H9 (cell line): Measurements from ENCODE around the gene CDC42EP5. TPM values are rescaled to one million over a fixed set of nuclear protein-coding genes. Genes with fewer than 3 reads are reported as not detected.

ENCODE experiments used
- DNase-seq: peaks from one replicate; pipeline ENCODE4 v3.0.0-alpha.2; 2017
- H2AFZ ChIP-seq: one replicate; pipeline ENCODE4 v1.6.1; 2013; ENCODE audit warnings: mild to moderate bottlenecking, low read length, control low read depth, moderate library complexity
- H2AK5ac ChIP-seq: 2 replicates; pipeline ENCODE4 v1.6.1; 2013; ENCODE audit warnings: low read length, control low read depth, mixed read lengths; ENCODE audit not compliant: insufficient read length
- H2BK120ac ChIP-seq: one replicate; pipeline ENCODE4 v1.6.1; 2013; ENCODE audit warnings: low read depth, mild to moderate bottlenecking, low read length, control low read depth, inconsistent platforms; ENCODE audit not compliant: poor library complexity, severe bottlenecking
- H2BK12ac ChIP-seq: 2 replicates; pipeline ENCODE4 v1.6.1; 2013; ENCODE audit warnings: low read length, control low read depth, mixed read lengths, low read depth; ENCODE audit not compliant: insufficient read length
- H2BK15ac ChIP-seq: 2 replicates; pipeline ENCODE4 v1.6.1; 2013; ENCODE audit warnings: low read depth, low read length, control low read depth
- H2BK20ac ChIP-seq: one replicate; pipeline ENCODE4 v1.6.1; 2013; ENCODE audit warnings: low read depth, mild to moderate bottlenecking, low read length, control low read depth, inconsistent platforms; ENCODE audit not compliant: poor library complexity, severe bottlenecking
- H2BK5ac ChIP-seq: 2 replicates; pipeline ENCODE4 v1.6.1; 2013; ENCODE audit warnings: low read length, control low read depth, mixed read lengths; ENCODE audit not compliant: insufficient read length
- H3K14ac ChIP-seq: 2 replicates; pipeline ENCODE4 v1.6.1; 2013; ENCODE audit warnings: low read length, control low read depth; ENCODE audit not compliant: insufficient read depth
- H3K18ac ChIP-seq: 2 replicates; pipeline ENCODE4 v1.6.1; 2013; ENCODE audit warnings: low read depth, mild to moderate bottlenecking, mixed read lengths, low read length, control low read depth; ENCODE audit not compliant: insufficient read length
- H3K23ac ChIP-seq: 2 replicates; pipeline ENCODE4 v1.6.1; 2013; ENCODE audit warnings: low read length, control low read depth, mixed read lengths, low read depth; ENCODE audit not compliant: insufficient read length
- H3K23me2 ChIP-seq: 2 replicates; pipeline ENCODE4 v1.6.1; 2013; ENCODE audit warnings: low read depth, mild to moderate bottlenecking, mixed read lengths, low read length, control low read depth; ENCODE audit not compliant: insufficient read length, poor library complexity, severe bottlenecking
- H3K27ac ChIP-seq: 2 replicates; pipeline ENCODE4 v1.5.1; 2013; ENCODE audit warnings: low read length, control low read depth, mixed read lengths, low read depth; ENCODE audit not compliant: insufficient read length
- H3K27me3 ChIP-seq: 2 replicates; pipeline ENCODE4 v1.6.1; 2013; ENCODE audit warnings: low read length, control low read depth, inconsistent platforms; ENCODE audit not compliant: insufficient read depth
- H3K4ac ChIP-seq: 2 replicates; pipeline ENCODE4 v1.6.1; 2013; ENCODE audit warnings: low read depth, mild to moderate bottlenecking, control low read depth, inconsistent platforms, low read length, moderate library complexity
- H3K4me1 ChIP-seq: 2 replicates; pipeline ENCODE4 v1.6.1; 2013; ENCODE audit warnings: low read length, control low read depth, inconsistent platforms; ENCODE audit not compliant: insufficient read depth
- H3K4me2 ChIP-seq: 2 replicates; pipeline ENCODE4 v1.6.1; 2013; ENCODE audit warnings: low read length, control low read depth, mixed read lengths; ENCODE audit not compliant: insufficient read length, insufficient read depth
- H3K56ac ChIP-seq: 2 replicates; pipeline ENCODE4 v1.6.1; 2013; ENCODE audit warnings: low read depth, mild to moderate bottlenecking, mixed read lengths, low read length, control low read depth; ENCODE audit not compliant: insufficient read length
- H3K79me1 ChIP-seq: 2 replicates; pipeline ENCODE4 v1.6.1; 2013; ENCODE audit warnings: low read depth, mild to moderate bottlenecking, moderate library complexity, low read length, control low read depth, inconsistent platforms; ENCODE audit not compliant: insufficient read depth, poor library complexity, severe bottlenecking
- H3K79me2 ChIP-seq: 2 replicates; pipeline ENCODE4 v1.6.1; 2013; ENCODE audit warnings: low read length, control low read depth, inconsistent platforms; ENCODE audit not compliant: insufficient read depth
- H3K9ac ChIP-seq: 2 replicates; pipeline ENCODE4 v1.6.1; 2013; ENCODE audit warnings: low read length, control low read depth, mixed read lengths; ENCODE audit not compliant: insufficient read length; ENCODE audit errors: extremely low read depth
- H3K9me3 ChIP-seq: one replicate; pipeline ENCODE4 v1.6.1; 2013; ENCODE audit warnings: low read depth, low read length, inconsistent platforms; ENCODE audit not compliant: control insufficient read depth
- H3T11ph ChIP-seq: one replicate; pipeline ENCODE4 v1.6.1; 2013; ENCODE audit warnings: mild to moderate bottlenecking, low read length, control low read depth, inconsistent platforms
- H4K20me1 ChIP-seq: one replicate; pipeline ENCODE4 v1.6.1; 2013; ENCODE audit not compliant: control insufficient read depth, insufficient read length, insufficient read depth
- H4K5ac ChIP-seq: 2 replicates; pipeline ENCODE4 v1.6.1; 2013; ENCODE audit warnings: low read depth, mild to moderate bottlenecking, mixed read lengths, low read length, control low read depth; ENCODE audit not compliant: insufficient read length
- H4K8ac ChIP-seq: replicated peaks from 2 replicates; pipeline ENCODE4 v1.6.1; 2013; ENCODE audit warnings: low read length, control low read depth, mixed read lengths, low read depth; ENCODE audit not compliant: insufficient read length
- H4K91ac ChIP-seq: 2 replicates; pipeline ENCODE4 v1.6.1; 2013; ENCODE audit warnings: low read depth, mild to moderate bottlenecking, moderate library complexity, mixed read lengths, low read length, control low read depth; ENCODE audit not compliant: insufficient read length
- H3K27ac Mint-ChIP-seq, 3 experiments: 2 replicates in 2 of 3; 3 replicates in 1 of 3; pipeline ENCODE4 v1.8.0; 2020 to 2021; ENCODE audit warnings: mixed read lengths in 3 of 3, mild to moderate bottlenecking in 1 of 3, moderate library complexity in 1 of 3
- H3K27me3 Mint-ChIP-seq: 2 replicates; pipeline ENCODE4 v1.8.0; 2021; ENCODE audit warnings: low read depth, mild to moderate bottlenecking, moderate library complexity, mixed read lengths
- H3K36me3 Mint-ChIP-seq, 3 experiments: 2 replicates in 2 of 3; 3 replicates in 1 of 3; pipeline ENCODE4 v1.8.0; 2020 to 2021; ENCODE audit warnings: low read depth in 3 of 3, mixed read lengths in 3 of 3; ENCODE audit not compliant: insufficient read depth in 1 of 3
- H3K4me1 Mint-ChIP-seq, 2 experiments: 2 replicates each; pipeline ENCODE4 v1.8.0; 2020; ENCODE audit warnings: mixed read lengths in 2 of 2
- H3K4me3 Mint-ChIP-seq, 2 experiments: 2 replicates in 1 of 2; 3 replicates in 1 of 2; pipeline ENCODE4 v1.8.0; 2020 to 2021; ENCODE audit warnings: mild to moderate bottlenecking in 2 of 2, mixed read lengths in 2 of 2, moderate library complexity in 1 of 2
- H3K9me3 Mint-ChIP-seq, 2 experiments: 2 replicates in 1 of 2; 3 replicates in 1 of 2; pipeline ENCODE4 v1.8.0; 2020; ENCODE audit warnings: mild to moderate bottlenecking in 2 of 2, mixed read lengths in 2 of 2, moderate library complexity in 1 of 2
- CTCF ChIP-seq: fragments of 200-600 bp; sonication (generic); conservative IDR thresholded peaks from 3 replicates; pipeline ENCODE4 v1.8.0; 2021; ENCODE audit warnings: antibody characterized with exemption, mild to moderate bottlenecking
- WGBS: extraction: QIAGEN DNeasy Blood & Tissue Kit; methylation state at CpG from one replicate; pipeline ENCODE4 v1.1.7; 2013; ENCODE audit warnings: missing lambda C conversion rate, low lambda C conversion rate, mixed read lengths; ENCODE audit not compliant: insufficient read length; ENCODE audit errors: extremely low coverage; 5-methylcytosine and 5-hydroxymethylcytosine counted together
- total RNA-seq: library from RNA; stranded (reverse); gene quantifications from 2 replicates; pipeline ENCODE4 v1.2.1, GENCODE V29; 2021

Gene CDC42EP5
- total RNA-seq, 1 experiment from 2014 or later = 1.6 TPM

DNA sequence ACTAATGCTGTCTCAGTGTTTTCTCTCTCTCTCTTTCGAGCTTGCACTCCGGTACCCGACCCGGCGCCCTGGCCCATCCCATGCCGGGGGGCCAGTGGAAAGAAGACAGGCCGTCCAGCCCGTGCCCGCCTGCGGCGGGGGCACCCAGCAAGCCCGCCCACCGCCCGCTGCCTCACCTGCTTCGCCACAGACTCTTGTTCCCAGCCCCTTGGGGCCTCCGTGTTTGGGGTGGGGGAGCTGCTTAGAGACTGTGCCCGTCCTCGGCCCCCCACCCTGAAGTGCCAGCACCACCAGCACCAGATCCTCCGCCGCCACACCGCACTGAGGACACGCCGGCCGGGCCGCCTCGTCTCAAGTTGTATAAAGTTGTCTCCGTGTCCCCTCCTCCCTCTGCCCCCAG is 11.9 kb downstream of the CDC42EP5 start:
- no peak overlapping the region for H4K5ac ChIP-seq
- H3K56ac ChIP-seq = no peak overlapping the region
- no peak for TF ChIP-seq CTCF
- H3K9me3 ChIP-seq = no peaks in the 10 kb centered on the region
- H3K23me2 ChIP-seq = peaks cover 11% of the 10 kb centered on the region
- H2BK20ac ChIP-seq = no peak overlapping the region
- H3K79me1 ChIP-seq = no peaks in the 10 kb centered on the region
- no peak overlapping the region for H3K14ac ChIP-seq
- peaks cover 7% of the 10 kb centered on the region in 2 experiments; a peak in 3 of 4 replicates for H3K4me1 Mint-ChIP-seq
- H3K36me3 Mint-ChIP-seq = peaks cover 22 to 54% (median 51%) of the 10 kb centered on the region in 3 experiments; a peak in 6 of 7 replicates
- H4K8ac ChIP-seq = no peak overlapping the region
- no peak overlapping the region for H2BK15ac ChIP-seq
- no peak overlapping the region for H2BK12ac ChIP-seq
- no peak overlapping the region for H3K9ac ChIP-seq
- no peaks in the 10 kb centered on the region; the same call in 1 of the 2 replicates for H3K27me3 ChIP-seq
- H3K18ac ChIP-seq = no peak overlapping the region
- no peaks in the 10 kb centered on the region for H3K4me1 ChIP-seq
- H2BK5ac ChIP-seq = no peak overlapping the region
- no peak overlapping the region for H2AFZ ChIP-seq
- H2AK5ac ChIP-seq = no peak overlapping the region
- no peak overlapping the region for H2BK120ac ChIP-seq
- H3K4me3 Mint-ChIP-seq = peak overlapping the region in 1 of 2 experiments; percentile 73; a peak in 2 of 5 replicates
- no peak overlapping the region for H3K27ac ChIP-seq
- no peak overlapping the region for H3K4me2 ChIP-seq
- H4K20me1 ChIP-seq = no peaks in the 10 kb centered on the region
- H3K23ac ChIP-seq = no peak overlapping the region
- H4K91ac ChIP-seq = no peak overlapping the region
- DNase-seq = no peak
- no CpG with 5 or more reads among the region's 27 CpGs for WGBS
- H3K4ac ChIP-seq = no peak overlapping the region
- H3K27ac Mint-ChIP-seq = peak overlapping the region in 1 of 3 experiments; percentile 68; a peak in 1 of 7 replicates
- no peak overlapping the region for H3T11ph ChIP-seq
- no peaks in the 10 kb centered on the region for H3K79me2 ChIP-seq
- peaks cover 2 to 3% of the 10 kb centered on the region in 2 experiments; a peak in 1 of 5 replicates for H3K9me3 Mint-ChIP-seq
- H3K27me3 Mint-ChIP-seq = peaks cover 10% of the 10 kb centered on the region
